ENCODE measurements around the gene NRARP.

GRCh38 chr9:137252555-137253506 is 49.2 kb downstream of the NRARP start:
- TF ChIP-seq CTCF (IDR thresholded peaks at IDR 0.05): no peak
- TF ChIP-seq POLR2A (IDR thresholded peaks at IDR 0.05): no peak

Data from upper lobe of left lung (tissue), 4 donors.